HG03520 (cell line): ENCODE results near the gene B4GALT2.
A peak's percentile ranks its signal among the peaks of the same experiment; 100 is the strongest.

Source experiments
- ATAC-seq: cut with Tn5 transposase; IDR thresholded peaks from one replicate; pipeline ENCODE4 v1.9.1; 2021; ENCODE audit warnings: mild to moderate bottlenecking, moderate library complexity; ENCODE audit not compliant: unreplicated experiment

B4GALT2 gene

GRCh38 chr1:43969416-43969745 lies 9.6 kb upstream of the B4GALT2 start:
- ATAC-seq = no peak

GRCh38 chr1:43969746-43970466 lies 9.1 kb upstream of the B4GALT2 start, which contains the start of gene DPH2:
Gene DPH2, plus strand, starts transcription at chr1:43970010. Its CDS starts 166 bp downstream, at chr1:43970176.
- peak; percentile 81 for ATAC-seq

GRCh38 chr1:43970502-43970901 lies 8.5 kb upstream of the B4GALT2 start:
- no peak for ATAC-seq

- no peak for ATAC-seq
Observed at GRCh38 chr1:43970911-43971310, 8.1 kb upstream of the B4GALT2 start.

- ATAC-seq = no peak
Observed at GRCh38 chr1:43971336-43971980, 7.6 kb upstream of the B4GALT2 start.

GRCh38 chr1:43973981-43974442 lies 5.0 kb upstream of the B4GALT2 start:
- ATAC-seq = no peak

GRCh38 chr1:43974443-43975248 lies 4.4 kb upstream of the B4GALT2 start, which contains the start of gene ATP6V0B:
Gene ATP6V0B, plus strand, starts transcription at chr1:43974960. Its CDS starts 81 bp downstream, at chr1:43975041.
- ATAC-seq = peak; percentile 49

GRCh38 chr1:43975249-43975961 lies 3.6 kb upstream of the B4GALT2 start:
- peak; percentile 2 for ATAC-seq

GRCh38 chr1:43976045-43976444 lies 3.0 kb upstream of the B4GALT2 start:
- ATAC-seq = no peak

- no peak for ATAC-seq
Observed at GRCh38 chr1:43976890-43977289, 2.1 kb upstream of the B4GALT2 start.

GRCh38 chr1:43977376-43978263 lies 1.4 kb upstream of the B4GALT2 start:
- no peak for ATAC-seq

- no peak for ATAC-seq
Observed at GRCh38 chr1:43978264-43978550, 803 bp upstream of the B4GALT2 start.

GRCh38 chr1:43979261-43979527 lies 184 bp downstream of the B4GALT2 start:
- no peak for ATAC-seq

- ATAC-seq = no peak
Observed at GRCh38 chr1:43979528-43980254, 681 bp downstream of the B4GALT2 start.

GRCh38 chr1:43980255-43981134 lies 1.5 kb downstream of the B4GALT2 start:
- ATAC-seq = no peak

GRCh38 chr1:43981135-43981491 lies 2.1 kb downstream of the B4GALT2 start:
- no peak for ATAC-seq

- no peak for ATAC-seq
Observed at GRCh38 chr1:43981636-43982035, 2.6 kb downstream of the B4GALT2 start.

GRCh38 chr1:43982241-43982640 lies 3.2 kb downstream of the B4GALT2 start:
- ATAC-seq = no peak

- ATAC-seq = no peak
Observed at GRCh38 chr1:43982808-43983207, 3.8 kb downstream of the B4GALT2 start.
